Chondrocyte (in vitro differentiated cells): Measurements from ENCODE around the gene OR13C9. TPM values are rescaled to one million over a fixed set of nuclear protein-coding genes. Genes with fewer than 3 reads are reported as not detected.
A peak's percentile ranks its signal among the peaks of the same experiment; 100 is the strongest.
"Not testable (repeated sequence)": the region's sequence is repeated elsewhere in the genome, so short reads cannot be mapped to it uniquely, and the experiment has no call there.

Source experiments
- DNase-seq: peaks from one replicate; pipeline ENCODE4 v3.0.0; 2021; ENCODE audit warnings: mixed read lengths, low spot score
- H3K27ac Mint-ChIP-seq: one replicate; pipeline ENCODE4 v1.8.0; 2021; ENCODE audit warnings: mild to moderate bottlenecking, moderate library complexity, mixed read lengths; ENCODE audit not compliant: unreplicated experiment
- H3K27me3 Mint-ChIP-seq: 2 replicates; pipeline ENCODE4 v1.8.0; 2021; ENCODE audit warnings: low read depth, mixed read lengths
- H3K36me3 Mint-ChIP-seq: 2 replicates; pipeline ENCODE4 v1.8.0; 2021; ENCODE audit warnings: low read depth, mixed read lengths
- H3K4me1 Mint-ChIP-seq: 2 replicates; pipeline ENCODE4 v1.8.0; 2021; ENCODE audit warnings: low read depth, mild to moderate bottlenecking, mixed read lengths
- H3K4me3 Mint-ChIP-seq: one replicate; pipeline ENCODE4 v1.8.0; 2021; ENCODE audit warnings: mild to moderate bottlenecking, moderate library complexity, mixed read lengths; ENCODE audit not compliant: unreplicated experiment
- H3K9me3 Mint-ChIP-seq: 2 replicates; pipeline ENCODE4 v1.8.0; 2021; ENCODE audit warnings: low read depth, mixed read lengths
- total RNA-seq: library from RNA; stranded (reverse); gene quantifications from 3 replicates; pipeline ENCODE4 v1.2.1, GENCODE V29; 2021
- TF ChIP-seq, protein P1 (sequence below): fragments of 200-600 bp; sonication (generic); IDR thresholded peaks from 2 replicates; pipeline ENCODE4 v1.5.0; 2021; ENCODE audit warnings: antibody characterized with exemption, mild to moderate bottlenecking, moderate library complexity

Gene OR13C9
- total RNA-seq, 1 donor from 2014 or later = not detected

DNA sequence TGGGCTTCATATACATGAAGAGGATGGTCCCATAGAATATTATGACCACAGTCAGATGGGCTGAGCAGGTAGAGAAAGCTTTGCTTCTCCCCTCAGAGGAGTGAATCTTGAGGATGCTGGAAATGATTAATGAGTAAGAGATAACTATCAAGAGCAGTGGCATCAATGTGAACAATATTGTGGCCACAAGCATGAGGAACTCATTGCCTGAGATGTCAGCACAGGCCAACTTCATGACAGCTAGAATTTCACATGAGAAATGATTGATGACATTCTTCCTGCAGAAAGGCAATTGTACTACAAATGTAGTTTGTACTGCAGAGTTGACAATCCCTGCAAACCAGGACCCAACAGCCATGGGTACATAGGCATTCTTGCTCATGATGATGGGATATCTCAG lies 586 bp downstream of the OR13C9 start:
- TF ChIP-seq, protein P1, sequence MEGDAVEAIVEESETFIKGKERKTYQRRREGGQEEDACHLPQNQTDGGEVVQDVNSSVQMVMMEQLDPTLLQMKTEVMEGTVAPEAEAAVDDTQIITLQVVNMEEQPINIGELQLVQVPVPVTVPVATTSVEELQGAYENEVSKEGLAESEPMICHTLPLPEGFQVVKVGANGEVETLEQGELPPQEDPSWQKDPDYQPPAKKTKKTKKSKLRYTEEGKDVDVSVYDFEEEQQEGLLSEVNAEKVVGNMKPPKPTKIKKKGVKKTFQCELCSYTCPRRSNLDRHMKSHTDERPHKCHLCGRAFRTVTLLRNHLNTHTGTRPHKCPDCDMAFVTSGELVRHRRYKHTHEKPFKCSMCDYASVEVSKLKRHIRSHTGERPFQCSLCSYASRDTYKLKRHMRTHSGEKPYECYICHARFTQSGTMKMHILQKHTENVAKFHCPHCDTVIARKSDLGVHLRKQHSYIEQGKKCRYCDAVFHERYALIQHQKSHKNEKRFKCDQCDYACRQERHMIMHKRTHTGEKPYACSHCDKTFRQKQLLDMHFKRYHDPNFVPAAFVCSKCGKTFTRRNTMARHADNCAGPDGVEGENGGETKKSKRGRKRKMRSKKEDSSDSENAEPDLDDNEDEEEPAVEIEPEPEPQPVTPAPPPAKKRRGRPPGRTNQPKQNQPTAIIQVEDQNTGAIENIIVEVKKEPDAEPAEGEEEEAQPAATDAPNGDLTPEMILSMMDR = no peak
- H3K27me3 Mint-ChIP-seq = peaks cover 10% of the 10 kb centered on the region
- H3K4me1 Mint-ChIP-seq = no peaks in the 10 kb centered on the region
- no peaks in the 10 kb centered on the region for H3K36me3 Mint-ChIP-seq
- H3K9me3 Mint-ChIP-seq = no peaks in the 10 kb centered on the region
- no peak for DNase-seq
- no peak overlapping the region for H3K4me3 Mint-ChIP-seq
- no peak overlapping the region for H3K27ac Mint-ChIP-seq

DNA sequence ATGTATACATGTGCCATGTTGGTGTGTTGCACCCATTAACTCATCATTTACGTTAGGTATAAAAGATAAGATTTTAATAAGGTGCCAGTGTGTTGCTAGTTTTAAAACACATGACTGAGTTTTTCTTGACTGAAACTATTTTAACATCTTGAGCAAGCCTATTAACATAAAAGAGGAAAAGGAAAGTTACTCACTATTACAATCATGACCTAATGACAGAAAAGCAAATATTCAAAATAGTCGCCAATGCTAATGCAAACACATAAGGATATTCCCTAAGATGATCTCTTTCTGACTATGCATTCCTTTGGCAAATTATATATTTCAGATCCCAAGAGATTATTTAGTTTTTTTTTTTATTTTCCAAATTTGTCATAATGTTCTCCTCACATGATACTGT lies 6.8 kb downstream of the OR13C9 start:
- Mint-ChIP-seq H3K27me3 (peaks cover 12% of the 10 kb centered on the region), H3K4me1 (no peaks in the 10 kb centered on the region), H3K27ac (no peak overlapping the region), H3K4me3 (no peak overlapping the region), H3K9me3 (no peaks in the 10 kb centered on the region), H3K36me3 (no peaks in the 10 kb centered on the region)
- DNase-seq = no peak
- TF ChIP-seq, protein P1 = no peak

DNA sequence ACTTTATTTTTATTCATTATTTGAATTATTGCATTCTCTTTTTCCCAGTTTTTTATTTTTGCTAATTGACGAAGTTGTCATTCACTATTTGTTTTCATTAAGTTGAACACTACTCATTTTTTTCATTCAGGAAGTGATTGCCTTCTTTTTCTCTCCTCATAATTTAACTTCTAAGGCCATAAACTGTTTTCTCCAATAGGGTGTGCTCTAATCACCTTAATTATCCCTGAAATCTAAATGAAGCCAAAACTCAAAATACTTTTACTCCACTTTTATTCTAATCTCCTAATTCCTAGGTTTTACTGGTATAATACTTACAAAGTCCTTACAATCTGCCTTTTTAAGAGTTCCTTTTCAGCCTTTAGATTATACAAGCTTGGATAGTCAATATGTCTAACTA lies 9.7 kb downstream of the OR13C9 start:
- Mint-ChIP-seq H3K36me3 (no peaks in the 10 kb centered on the region), H3K4me1 (no peaks in the 10 kb centered on the region), H3K27ac (no peak overlapping the region), H3K27me3 (peaks cover 29% of the 10 kb centered on the region), H3K4me3 (no peak overlapping the region), H3K9me3 (no peaks in the 10 kb centered on the region)
- no peak for DNase-seq
- TF ChIP-seq, protein P1 = peak; percentile 59

DNA sequence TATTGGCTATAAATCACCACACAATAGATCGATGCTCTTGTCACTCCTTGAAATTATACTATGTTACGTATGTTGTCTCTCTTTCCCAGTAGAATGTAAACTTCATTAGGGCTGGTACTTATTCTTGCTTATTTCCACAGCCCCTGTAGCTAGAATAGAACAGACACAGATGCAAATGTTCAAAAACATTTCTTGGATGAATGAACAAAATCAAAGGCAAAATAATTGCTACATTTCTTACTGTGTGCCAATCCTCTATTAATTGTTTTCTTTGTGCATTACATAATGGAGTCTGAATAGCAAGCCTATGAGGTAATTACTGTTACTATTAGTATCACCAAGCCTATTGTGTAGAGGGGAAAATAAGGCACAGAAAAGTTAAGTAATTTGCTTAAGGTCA lies 11.9 kb downstream of the OR13C9 start:
- H3K27ac Mint-ChIP-seq = no peak overlapping the region
- DNase-seq = no peak
- H3K4me3 Mint-ChIP-seq = no peak overlapping the region
- H3K4me1 Mint-ChIP-seq = no peaks in the 10 kb centered on the region
- no peaks in the 10 kb centered on the region for H3K9me3 Mint-ChIP-seq
- TF ChIP-seq, protein P1 = no peak
- H3K36me3 Mint-ChIP-seq = no peaks in the 10 kb centered on the region
- H3K27me3 Mint-ChIP-seq = peaks cover 26% of the 10 kb centered on the region

DNA sequence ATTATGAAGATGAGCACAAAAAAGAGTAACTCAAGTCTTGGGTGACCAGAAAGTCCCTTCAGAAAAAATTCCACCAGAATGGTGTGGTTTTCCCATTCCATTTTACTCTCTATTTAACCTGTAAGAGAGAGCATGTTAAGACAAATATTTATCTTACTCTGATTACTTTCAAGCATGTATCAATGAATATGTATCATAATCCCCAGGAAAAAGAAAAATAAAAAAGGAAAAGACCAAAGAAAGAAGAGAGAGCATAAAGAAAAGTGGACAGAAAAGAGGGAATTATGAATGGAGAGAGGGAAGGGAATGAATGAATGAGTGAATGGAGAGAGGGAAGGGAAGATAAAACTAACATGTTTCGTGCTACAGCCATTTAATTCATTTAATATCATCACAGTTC lies 12.5 kb downstream of the OR13C9 start, which contains the start of gene OR13C2:
OR13C2 (minus strand) TSS at position 101 of the 400 bp plus-strand sequence; CDS start at position 101, 0 bp downstream.
- H3K36me3 Mint-ChIP-seq, H3K4me3 Mint-ChIP-seq, DNase-seq, H3K27ac Mint-ChIP-seq, H3K9me3 Mint-ChIP-seq, H3K4me1 Mint-ChIP-seq: not testable (repeated sequence)
- peaks cover 26% of the 10 kb centered on the region for H3K27me3 Mint-ChIP-seq

DNA sequence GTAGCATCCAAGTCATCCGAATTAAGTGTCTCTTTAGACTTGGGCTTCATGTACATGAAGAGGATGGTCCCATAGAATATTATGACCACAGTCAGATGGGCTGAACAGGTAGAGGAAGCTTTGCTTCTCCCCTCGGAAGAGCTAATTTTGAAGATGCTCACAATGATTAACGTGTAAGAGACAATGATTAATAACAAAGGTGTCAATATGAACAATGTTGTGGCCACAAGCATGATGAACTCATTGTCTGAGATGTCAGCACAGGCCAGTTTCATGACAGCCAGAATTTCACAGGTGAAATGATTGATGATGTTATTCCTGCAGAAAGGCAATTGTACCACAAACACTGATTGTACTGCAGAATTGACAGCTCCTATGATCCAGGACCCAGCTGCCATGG lies 13.2 kb downstream of the OR13C9 start:
- H3K4me1 Mint-ChIP-seq = no peaks in the 10 kb centered on the region

DNA sequence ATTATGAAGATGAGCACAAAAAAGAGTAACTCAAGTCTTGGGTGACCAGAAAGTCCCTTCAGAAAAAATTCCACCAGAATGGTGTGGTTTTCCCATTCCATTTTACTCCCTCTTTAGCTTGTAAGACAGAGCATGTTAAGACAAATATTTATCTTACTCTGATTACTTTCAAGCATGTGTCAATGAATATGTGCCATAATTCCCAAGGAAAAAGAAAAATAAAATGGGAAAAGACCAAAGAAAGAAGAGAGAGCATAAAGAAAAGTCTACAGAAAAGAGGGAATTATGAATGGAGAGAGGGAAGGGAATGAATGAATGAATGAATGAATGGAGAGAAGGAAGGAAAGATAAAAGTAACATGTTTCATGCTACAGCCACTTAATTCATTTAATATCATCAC lies 18.7 kb downstream of the OR13C9 start, which contains the start of gene OR13C5:
OR13C5 (minus strand) TSS at position 101 of the 400 bp plus-strand sequence; CDS start at position 101, 0 bp downstream.
- H3K4me1 Mint-ChIP-seq, H3K36me3 Mint-ChIP-seq, H3K9me3 Mint-ChIP-seq, H3K4me3 Mint-ChIP-seq, DNase-seq, H3K27ac Mint-ChIP-seq: not testable (repeated sequence)
- H3K27me3 Mint-ChIP-seq = peaks cover 13% of the 10 kb centered on the region

More for the DNA sequence above, 13.2 kb downstream of the OR13C9 start:
- H3K36me3 Mint-ChIP-seq = no peaks in the 10 kb centered on the region
- no peaks in the 10 kb centered on the region for H3K9me3 Mint-ChIP-seq
- TF ChIP-seq, protein P1 = no peak
- no peak overlapping the region for H3K4me3 Mint-ChIP-seq
- H3K27ac Mint-ChIP-seq = no peak overlapping the region
- no peak for DNase-seq
- peaks cover 26% of the 10 kb centered on the region for H3K27me3 Mint-ChIP-seq

DNA sequence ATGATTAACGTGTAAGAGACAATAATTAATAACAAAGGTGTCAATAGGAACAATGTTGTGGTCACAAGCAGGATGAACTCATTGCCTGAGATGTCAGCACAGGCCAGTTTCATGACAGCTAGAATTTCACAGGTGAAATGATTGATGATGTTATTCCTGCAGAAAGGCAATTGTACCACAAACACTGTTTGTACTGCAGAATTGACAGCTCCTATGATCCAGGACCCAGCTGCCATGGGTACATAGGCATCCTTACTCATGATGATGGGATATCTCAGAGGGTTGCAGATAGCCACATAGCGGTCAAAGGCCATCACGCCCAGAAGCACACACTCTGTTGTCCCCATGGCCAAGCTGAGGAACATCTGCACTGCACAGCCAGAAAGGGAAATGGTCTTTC lies 19.3 kb downstream of the OR13C9 start:
- peaks cover 11% of the 10 kb centered on the region for H3K27me3 Mint-ChIP-seq
- H3K4me1 Mint-ChIP-seq, H3K9me3 Mint-ChIP-seq, H3K27ac Mint-ChIP-seq, DNase-seq, H3K36me3 Mint-ChIP-seq, H3K4me3 Mint-ChIP-seq: not testable (repeated sequence)
